GM12891 (cell line): ENCODE results near the gene DOLK.

Experiments
- POLR2A ChIP-seq: IDR thresholded peaks from 2 replicates; pipeline ENCODE4 v1.6.1; 2011; ENCODE audit warnings: low read depth, low read length, control low read depth
- POLR2AphosphoS5 ChIP-seq: IDR thresholded peaks from 2 replicates; pipeline ENCODE4 v1.6.1; 2011; ENCODE audit warnings: low read depth, low read length, control low read depth
- SPI1 ChIP-seq: IDR thresholded peaks from 2 replicates; pipeline ENCODE4 v1.6.1; 2011; ENCODE audit warnings: low read depth, low read length, control low read depth

DNA sequence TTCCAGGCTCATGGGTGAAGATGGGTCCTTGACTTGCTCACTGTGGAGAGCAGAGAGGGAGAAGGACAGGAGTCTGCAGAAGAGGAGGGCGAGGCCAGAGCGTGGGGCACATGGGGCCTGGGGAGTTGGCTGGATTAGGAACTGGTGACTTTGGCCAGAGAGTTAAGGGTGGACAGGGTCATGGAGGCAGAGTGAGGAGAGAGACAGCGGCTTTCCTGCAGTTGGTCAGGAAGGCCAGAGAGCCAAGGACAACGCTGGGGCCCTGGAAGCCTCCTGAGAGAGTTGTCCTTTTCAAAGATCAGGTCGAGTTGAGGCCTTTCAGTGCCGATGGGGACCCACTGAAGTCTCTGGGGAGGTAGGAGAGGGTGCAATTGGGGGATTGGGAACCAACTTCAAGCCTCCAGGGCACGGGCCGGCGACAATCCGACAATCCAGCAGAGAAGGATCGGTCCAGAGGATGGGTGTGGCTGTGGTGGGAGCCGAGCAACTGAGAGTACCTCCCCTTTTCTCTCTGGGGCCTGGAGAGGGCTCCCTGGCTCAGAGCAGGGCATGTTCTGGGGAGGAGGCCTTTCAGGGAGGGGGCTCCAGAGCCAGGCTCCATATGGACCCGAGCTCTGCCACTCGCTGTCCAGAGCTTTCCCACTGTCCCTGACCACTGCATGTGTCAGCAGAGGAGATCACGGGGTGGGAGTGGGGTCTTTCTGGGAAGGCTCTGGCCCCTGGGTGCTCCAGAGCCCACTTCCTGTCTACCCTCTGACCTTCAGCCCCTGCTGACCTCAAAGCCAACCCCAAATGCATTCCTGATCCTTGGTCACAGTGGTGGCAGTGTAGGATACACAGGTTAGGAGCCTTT, 34.1 kb downstream of the DOLK start:
- no peak for TF ChIP-seq POLR2A
- TF ChIP-seq POLR2AphosphoS5: no peak
- no peak for TF ChIP-seq SPI1
